Measurements from ENCODE around the gene HSPA12A.

The HSPA12A gene, protein sequence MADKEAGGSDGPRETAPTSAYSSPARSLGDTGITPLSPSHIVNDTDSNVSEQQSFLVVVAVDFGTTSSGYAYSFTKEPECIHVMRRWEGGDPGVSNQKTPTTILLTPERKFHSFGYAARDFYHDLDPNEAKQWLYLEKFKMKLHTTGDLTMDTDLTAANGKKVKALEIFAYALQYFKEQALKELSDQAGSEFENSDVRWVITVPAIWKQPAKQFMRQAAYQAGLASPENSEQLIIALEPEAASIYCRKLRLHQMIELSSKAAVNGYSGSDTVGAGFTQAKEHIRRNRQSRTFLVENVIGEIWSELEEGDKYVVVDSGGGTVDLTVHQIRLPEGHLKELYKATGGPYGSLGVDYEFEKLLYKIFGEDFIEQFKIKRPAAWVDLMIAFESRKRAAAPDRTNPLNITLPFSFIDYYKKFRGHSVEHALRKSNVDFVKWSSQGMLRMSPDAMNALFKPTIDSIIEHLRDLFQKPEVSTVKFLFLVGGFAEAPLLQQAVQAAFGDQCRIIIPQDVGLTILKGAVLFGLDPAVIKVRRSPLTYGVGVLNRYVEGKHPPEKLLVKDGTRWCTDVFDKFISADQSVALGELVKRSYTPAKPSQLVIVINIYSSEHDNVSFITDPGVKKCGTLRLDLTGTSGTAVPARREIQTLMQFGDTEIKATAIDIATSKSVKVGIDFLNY

DNA sequence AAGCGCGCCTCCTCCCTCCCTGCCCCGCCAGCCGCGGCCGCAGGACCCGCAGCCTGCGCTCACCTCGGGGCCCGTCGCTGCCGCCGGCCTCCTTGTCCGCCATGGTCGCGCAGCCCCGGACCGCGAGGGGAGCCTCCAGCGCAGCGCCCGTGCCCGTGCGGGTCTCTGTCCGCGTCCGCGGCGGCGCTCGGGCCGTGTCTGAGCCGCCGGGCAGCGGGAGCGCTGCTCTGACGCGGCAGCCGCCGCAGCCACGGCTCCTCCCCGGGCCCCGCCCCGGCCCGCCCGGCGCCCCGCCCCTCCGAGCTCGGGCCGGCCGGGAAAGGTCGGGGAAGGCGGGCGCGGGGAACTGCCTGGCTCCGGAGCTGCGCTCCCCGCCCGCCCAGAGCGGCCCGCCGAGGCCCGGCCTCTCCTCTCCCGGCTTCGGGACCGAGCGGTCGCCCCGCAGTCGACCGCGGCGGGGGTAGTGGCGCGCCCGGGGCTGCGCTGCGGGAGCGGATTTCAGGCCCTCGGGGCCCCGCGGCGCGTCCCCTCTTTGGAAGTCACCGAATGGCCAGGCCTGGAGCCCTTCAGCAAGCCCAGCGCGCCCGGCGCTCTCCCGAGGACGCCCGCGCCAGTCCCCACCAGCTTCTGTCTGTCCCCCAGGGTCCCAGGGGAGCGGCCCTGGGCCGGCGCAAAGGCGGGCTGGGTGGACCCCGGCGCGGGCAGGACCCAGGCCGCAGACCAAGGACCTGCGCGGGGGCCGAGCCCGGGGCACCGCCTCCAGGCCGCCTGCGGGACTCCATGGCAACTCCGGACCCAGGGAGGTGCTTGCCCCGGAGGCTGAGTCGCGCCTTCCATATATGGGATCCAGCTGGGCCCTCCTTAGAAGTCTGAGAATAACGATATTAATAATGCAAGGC, at the start of gene HSPA12A:
TSS of gene HSPA12A (minus strand) at position 200 of the 899 bp plus-strand sequence. CDS start at position 103, 97 bp downstream.
- peak; percentile 35 to 64 for DNase-seq

DNA sequence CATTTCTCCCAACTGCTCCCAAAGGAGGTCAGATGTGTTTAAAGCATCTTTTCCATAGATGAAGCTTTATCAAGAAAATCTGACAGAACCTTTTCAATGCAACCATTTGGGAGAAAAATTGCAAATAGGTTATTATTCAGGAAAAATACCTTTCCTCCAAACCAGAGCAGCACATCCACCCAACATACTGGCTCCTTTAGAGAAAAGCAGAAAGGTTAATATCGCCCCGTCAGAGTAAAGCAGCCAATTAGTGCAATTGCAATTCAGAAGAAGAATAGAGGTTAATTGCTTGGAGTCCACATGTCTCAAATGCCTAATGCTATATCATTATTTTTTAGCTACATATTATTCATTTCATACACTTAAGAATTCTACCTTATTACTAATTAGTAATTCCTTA, 48.9 kb upstream of the HSPA12A start:
- no peak for DNase-seq

DNA sequence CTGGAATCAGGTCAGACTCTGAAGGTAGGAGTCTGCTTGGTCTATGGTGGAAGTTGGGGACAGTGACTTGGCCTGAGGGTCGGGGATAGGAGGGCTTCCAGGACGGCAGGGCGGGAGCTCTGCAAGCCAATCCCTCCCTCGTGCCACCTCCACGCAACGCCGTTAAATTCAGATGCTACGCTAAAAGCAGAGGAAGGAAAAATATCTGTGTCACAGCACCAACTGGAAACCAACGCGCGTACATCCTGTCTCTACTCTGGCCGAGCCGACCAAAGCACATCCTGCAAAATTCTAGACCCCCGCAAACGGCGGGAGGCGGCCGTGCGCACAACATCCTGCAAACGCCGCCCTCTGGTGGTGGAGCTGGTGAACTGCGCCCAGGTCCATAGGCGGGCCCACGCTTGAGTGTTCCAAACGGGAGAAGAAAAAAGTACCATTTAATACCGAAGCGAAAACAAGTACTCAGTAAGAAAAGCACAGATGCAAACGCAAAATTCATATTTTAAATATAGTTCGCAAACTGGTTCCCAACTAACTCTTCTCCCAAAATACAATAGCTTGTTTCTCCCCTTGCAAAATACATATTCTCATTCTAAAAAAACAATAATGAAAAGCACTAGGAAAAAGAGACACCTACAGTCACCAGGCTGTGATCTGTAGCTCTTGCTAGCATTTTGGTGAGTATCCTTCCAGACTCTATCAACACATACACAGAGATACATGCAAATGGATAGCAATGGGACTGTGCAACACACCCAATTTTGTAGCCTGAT, 45.7 kb upstream of the HSPA12A start:
- peak; percentile 53 to 68 for DNase-seq

DNA sequence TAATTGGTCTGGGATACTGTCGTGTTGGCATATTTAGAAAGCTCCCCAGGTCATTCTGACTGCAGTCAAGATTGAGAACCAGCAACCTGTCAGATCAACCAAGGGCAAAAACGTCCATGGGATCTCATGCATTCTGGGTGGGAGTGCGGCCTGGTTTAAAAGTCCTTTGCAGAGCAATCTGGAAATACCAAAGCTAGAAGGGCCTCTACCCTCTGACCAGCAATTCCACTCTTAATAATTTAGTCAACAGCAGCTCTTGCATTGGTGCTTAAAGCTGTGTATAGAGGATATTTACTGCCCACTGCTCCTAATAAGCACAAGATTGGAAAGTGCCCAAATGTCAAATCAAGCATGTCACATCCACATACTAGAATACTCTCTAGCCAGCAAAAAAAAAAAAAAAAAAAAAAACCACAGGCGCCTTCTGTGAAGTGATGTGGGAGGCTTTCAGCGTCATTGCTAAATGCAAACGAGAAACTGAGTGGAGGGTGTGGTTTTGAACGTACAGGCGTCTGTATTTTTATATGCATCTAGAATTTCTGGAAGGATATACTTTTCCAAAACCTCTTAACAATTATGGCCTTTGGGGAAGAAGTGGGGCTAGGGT, 44.8 kb upstream of the HSPA12A start:
- DNase-seq: no peak

DNA sequence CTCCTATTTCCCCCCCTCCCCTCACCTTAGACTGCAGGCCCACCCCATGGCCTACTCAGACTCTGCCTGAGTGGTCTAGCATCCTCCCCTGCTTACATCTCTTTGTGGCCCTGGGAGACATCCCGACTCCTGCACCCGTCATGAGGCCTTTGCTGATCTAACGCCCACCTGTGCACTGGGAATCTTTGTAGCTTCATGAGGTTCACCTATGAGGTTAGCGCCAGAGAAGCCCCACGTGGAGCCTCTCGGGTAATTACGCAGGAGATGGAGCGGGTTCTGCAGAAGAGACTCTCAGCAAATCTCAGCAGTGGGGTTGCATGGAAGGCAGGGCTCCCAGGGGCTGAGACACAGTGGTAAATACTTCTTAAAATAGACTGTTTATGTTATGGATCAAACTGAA, 43.5 kb upstream of the HSPA12A start:
- DNase-seq: no peak

DNA sequence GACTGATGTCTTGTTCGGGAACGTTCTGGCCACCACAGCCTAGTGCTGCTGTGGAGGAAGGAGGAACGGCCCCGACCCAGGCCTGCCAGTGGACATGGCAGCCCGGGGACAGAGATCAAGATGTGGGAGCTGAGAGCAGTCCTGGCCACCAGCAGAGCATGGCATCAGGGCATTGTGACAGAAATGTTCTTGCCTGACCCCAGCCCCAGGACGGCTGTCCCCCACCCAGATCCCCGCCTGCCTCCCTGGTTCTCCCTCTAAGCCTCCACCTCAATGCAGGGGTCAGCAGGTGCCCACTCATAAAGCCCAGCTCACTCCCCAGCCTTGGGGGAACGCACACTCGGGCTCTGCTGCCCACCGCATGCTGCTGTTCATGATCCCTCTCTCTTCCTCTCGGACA, 42.9 kb upstream of the HSPA12A start:
- no peak for DNase-seq

DNA sequence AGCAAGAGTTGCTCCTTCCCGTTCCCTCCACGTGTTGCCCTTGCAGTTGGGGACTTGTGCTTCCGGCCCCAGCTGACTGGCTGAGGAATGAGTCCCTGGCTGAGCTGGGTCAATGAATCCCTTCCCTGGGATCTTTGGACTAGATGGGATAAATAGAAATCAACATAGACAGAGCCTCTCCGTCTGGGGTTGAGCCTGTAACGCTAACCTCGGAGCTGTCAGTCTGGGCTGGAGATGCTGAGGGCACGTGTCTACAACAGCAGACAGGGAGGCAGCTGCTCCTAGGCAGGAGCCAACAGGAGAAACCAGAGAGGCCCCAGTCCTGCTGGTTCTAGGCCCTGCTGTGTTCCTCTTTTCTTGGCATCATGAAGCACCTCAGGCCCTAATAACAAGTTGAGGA, 42.3 kb upstream of the HSPA12A start:
- no peak for DNase-seq

DNA sequence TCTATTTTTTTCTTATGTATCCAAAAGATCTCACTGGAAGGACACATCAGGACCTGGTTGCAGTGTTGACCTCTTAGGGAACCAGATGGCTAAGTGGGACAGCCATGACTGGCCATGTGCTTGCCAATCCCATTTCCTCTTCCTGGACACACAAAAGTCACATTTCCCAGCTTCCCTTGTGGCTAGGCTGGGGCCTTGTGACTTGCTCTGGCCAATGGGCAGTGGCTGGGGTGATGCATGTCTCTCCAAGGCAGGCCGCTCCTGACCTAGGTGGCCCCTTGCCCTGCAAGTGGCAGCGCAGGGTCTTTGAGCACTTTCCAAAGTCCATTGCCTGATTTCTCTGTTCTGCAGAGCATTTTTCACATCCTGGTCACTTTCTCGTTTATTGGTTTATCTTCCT, 41.7 kb upstream of the HSPA12A start:
- DNase-seq: no peak

DNA sequence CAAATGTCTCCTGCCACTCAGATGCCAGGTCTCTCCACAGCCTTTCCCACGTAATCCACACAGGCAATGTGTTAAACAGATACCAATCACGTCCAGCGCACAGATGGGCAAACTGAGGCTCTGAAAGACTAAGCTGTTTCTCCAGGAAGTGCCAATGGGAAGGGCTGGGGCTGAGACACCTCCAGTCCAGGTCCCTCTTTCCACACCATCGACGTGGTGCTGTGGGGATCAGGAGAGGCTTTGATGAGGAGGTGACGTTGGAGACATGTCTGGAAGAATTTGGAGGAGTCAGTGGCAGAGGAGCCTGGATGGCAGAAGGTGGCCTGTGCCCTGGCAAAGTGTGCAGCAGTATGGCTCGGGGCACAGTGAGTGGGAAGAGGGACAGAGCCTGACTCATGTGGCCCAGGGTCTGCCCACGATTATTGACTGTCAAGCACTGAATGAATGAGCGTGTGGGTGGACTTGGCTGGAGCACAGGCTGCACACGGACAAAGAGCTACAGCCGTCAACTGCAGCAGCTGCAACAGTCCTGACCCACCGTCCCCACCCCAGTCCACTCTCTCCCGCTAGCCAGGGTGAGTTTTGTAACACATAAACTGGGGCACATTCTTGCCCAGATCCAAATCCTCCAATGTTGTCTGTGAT, 40.8 kb upstream of the HSPA12A start:
- no peak for DNase-seq

DNA sequence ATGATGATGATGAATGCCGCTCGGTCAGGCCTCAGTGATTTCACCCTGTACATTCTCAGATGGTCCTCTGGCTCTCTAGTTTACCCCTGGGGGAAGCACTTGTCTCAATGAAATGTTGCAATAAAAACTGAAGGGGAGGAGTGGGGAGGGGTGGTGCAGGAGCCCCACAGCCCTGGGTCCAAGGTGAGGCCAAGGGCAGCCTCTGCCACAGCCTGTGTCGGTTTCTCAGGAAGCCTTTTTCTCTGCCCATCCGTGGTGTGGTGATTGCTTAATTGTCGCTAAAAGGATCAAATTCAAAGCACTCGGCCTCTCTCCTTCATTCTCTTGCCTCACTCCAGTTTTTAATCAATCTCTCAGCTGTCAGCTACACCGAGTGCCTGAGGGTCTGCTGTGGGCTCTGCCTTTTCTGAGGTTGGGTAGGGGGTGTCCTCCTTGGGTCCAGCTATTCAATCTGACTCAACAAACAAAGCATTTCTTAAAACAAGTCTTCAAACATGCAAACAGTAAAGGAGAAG, 39.1 kb upstream of the HSPA12A start:
- no peak for DNase-seq

DNA sequence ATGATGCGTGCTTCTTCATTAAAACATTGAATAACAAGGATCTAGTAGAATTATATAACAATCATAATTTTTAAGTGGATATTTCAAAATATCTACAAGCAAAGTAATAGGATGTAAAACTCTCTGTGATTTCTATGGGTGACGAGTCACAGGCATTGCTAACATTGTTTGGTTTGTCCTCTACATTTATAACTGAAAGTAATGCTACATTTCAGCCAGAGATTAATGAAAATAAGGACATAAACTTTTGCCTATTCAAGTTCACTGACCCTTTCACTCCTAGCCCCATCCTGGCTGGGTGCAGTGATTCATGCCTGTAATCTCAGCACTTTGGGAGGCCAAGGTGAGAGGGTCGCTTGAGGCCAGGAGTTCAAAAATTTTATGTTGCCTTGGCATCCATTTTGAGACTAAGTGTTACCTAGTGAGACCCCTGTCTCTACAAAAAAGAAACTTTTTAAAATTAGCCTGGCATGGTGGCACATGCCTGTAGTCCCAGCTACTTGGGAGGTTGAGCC, 38.4 kb upstream of the HSPA12A start:
- DNase-seq: no peak

DNA sequence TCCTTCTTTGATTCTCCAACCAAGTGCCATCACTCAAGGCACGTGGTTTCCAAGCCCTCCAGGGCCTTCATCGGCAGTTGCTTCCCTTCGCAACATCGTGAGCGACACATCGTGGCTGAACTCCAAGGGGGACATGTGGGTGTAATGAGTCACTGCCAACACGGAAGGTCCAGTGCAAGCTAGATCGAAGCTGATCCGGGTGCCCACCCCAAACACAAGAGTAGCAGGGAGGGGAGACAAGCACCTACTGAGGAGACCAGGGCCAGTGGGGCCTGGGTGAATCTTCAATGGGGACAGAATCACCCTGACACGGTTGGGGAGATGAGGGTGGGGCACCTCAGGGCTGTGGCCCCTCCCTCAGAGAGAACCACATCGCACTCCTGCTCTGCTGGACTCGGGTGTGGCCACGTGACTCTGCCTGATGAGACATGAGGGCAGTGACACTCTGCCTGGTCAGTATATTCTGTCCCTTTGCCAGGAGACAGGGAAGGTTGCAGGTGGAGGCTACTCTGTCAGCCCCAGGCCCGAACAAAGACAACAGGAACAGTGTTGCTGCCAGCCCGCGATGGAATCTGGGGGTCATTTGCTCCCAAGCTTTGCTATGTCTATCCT, 36.8 kb upstream of the HSPA12A start:
- DNase-seq: no peak

DNA sequence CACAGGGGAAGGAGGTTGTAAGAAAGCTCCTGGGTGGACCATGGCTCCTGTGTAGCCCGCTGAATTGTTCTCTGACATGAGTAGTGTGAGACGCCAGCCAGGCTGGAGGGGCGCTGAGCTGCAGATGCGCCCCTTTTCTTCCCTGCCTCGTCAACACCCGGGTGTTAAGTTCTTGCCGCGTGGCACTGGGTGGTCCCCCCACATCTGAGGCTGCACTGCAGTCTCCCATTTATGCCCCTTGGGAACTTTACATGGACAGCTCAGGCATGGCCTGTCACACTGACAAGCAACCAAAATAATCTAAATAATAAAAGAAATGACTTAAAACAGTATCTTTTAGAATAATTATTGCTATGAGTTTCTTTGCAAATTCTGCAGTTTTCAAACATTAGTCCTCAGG, 34.6 kb upstream of the HSPA12A start:
- DNase-seq: no peak

DNA sequence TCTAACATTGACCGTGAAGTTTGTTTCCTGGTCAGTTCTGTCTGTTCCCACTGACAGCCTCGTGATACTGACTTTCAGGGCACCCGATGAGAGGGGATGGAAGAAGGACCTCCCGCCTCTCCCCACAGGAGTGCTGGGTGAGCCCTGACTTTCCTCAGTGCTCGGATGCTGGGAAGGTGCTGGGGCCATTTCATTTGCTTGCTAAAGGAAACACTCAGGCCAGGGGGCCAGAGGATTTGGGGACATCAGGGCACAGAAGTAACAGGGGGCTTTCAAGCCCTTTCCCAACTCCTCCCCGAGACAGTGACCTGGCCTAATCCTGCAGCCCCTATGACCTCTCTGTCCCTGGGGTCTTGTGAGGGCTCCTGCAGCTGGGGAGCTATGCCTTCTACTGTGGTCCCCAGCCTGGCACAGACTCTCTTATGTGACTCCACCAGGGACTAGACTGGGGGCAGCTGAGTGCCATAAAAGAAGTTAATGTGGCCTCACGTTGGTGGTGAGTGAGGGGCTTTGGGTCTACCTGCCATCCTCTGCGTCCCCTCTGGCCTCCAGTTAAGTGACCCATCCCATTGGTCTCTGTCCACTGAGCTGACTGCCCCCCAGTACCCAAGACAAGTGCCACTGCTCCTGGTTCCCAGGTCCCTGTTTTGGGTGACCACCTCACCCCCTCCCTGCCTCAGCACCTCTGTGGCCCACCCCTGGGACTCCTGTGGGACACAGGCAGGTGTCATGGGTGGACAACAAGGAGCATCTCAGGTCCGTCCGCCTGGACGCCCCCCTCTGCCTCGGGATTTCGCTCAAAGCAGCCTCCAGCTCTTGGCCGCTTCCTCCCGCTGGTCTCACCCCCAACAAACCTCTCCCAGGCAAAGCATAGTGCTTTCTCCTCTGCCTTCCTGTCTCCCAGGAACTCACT, 33.4 kb upstream of the HSPA12A start:
- DNase-seq: no peak

DNA sequence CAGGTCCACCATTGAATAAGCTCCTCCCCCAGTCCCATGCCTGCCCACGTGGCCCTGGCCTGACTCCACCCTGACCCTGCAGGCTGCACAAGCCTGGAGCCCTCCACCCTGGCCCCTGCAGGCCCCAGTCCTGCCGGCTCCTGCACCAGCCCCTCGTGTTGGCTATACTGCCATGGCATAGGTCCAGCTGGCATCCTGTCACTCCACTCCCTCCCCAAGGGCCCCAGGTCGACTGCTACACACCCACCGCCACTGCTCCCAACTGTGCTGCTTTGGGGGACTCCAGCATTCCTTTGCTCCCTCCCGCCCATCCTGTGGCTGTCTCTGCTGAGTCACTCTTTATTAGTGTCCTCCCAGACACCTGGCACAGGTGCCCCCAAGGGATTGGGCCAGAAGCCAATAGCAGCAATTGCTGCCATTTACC, 32.4 kb upstream of the HSPA12A start:
- DNase-seq: no peak

DNA sequence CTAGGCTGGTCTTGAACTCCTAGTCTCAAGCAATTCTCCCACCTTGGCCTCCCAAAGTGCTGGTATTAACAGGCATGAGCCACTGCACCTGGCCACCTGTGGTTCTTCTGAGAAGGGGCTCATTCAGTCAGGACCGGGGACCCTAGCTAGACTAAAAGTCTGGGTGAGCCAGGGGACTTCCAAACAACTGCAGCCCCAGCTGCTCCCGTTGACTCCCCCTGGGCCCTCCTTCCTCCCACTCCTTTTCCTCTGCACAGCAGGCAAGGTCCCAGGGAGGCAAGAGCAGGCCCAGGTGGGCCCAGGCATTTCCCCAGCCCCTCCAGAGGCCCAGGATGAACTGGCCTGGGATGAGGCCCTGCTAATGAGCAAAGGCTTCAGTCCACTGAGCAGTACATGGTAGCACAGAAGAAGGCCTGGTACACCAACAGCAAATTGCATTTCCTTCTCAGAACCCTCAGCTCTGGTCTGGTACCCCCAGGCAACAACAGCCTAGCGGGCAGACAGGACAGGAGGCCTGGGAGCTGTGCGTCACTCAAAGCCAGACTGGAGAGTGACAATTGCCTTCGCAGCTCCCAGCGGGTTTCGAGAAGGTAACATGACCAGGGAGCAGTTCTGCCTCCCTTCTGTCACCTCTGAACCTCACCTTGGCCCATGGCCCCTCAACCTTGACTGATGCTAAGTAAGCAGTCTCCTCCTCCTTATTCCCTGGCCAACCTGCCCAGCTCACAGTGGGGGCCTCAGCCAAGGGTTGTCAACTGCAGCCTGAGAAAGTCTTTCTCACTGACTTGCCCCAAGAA, 30.7 kb upstream of the HSPA12A start:
- no peak for DNase-seq

DNA sequence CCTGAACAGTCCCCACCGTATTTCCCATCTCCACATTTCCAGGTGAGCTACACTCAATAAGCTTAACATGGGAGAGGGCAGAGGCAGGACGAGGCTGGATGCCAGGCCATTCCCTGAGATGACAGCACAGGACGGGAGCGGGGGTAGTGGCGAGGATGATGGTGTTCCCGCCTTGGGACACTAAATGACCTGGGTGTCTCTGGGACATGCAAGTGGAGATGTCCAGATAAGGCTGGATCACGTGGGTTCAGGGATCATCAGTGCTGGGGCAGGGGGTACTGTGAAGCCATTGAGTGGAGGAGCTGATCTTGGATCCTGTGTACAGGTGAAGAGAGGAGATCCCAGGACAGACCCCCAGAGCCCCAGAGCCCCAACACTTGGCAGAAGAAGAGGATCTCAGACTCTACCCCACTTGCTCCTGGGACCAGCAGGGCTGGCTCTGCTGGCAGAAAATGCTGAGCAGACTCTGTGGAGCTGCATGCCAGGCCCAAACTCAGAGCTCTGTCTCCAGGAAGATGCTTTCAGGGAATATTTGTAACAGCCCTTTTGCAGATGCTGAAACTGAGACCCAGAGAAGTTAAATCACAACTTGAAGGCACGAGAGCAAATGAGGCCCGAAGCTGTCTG, 29.7 kb upstream of the HSPA12A start:
- DNase-seq: no peak

All from stimulated activated CD4-positive, alpha-beta T cell treated with anti-CD3 and anti-CD28 coated beads, Interleukin-4, amount 100 ng/mL, for 4 hours (primary cell).